ENCODE results near the gene ADNP2.

GRCh38 chr18:80182855-80183254, 73.8 kb downstream of the ADNP2 start:
- TF ChIP-seq CTCF (IDR thresholded peaks at IDR 0.05) (no peak), POLR2A (IDR thresholded peaks at IDR 0.05) (no peak)

All from transverse colon (tissue), 3 donors.